SK-N-SH treated with all-trans-retinoic acid at 6 μM for 48 hours (cell line): ENCODE measurements around the gene FAM3B.

Source experiments
- ATAC-seq: fragments of 200-7000 bp; cut with Tn5 transposase; 3 replicates; pipeline ENCODE4 v1.9.1; 2020; ENCODE audit warnings: mild to moderate bottlenecking, moderate library complexity
- ARNTL ChIP-seq: fragments of 450-650 bp; formaldehyde crosslinking; IDR thresholded peaks from 2 replicates; pipeline ENCODE4 v1.5.0; 2020; ENCODE audit warnings: low read depth, mild to moderate bottlenecking, moderate library complexity, borderline replicate concordance
- BACH2 ChIP-seq: fragments of 250-450 bp; sonication (Bioruptor Pico); IDR thresholded peaks from 2 replicates; pipeline ENCODE4 v1.9.0; 2021; ENCODE audit warnings: mild to moderate bottlenecking, borderline replicate concordance
- CSDC2 ChIP-seq: fragments of 250-450 bp; sonication (Bioruptor Pico); IDR thresholded peaks from 2 replicates; pipeline ENCODE4 v1.5.0; 2020; ENCODE audit warnings: mild to moderate bottlenecking, moderate library complexity
- CSRNP3 ChIP-seq: fragments of 250-450 bp; sonication (Bioruptor Pico); IDR thresholded peaks from 2 replicates; pipeline ENCODE4 v1.5.1; 2021; ENCODE audit warnings: mild to moderate bottlenecking, moderate library complexity
- ESRRG ChIP-seq: fragments of 250-450 bp; sonication (Bioruptor Pico); IDR thresholded peaks from 2 replicates; pipeline ENCODE4 v1.6.1; 2021; ENCODE audit warnings: mild to moderate bottlenecking
- GLIS3 ChIP-seq: fragments of 250-450 bp; sonication (Bioruptor Pico); IDR thresholded peaks from 2 replicates; pipeline ENCODE4 v1.5.0; 2020; ENCODE audit warnings: mild to moderate bottlenecking, moderate library complexity
- ISL1 ChIP-seq: fragments of 250-450 bp; sonication (Bioruptor Pico); IDR thresholded peaks from 2 replicates; pipeline ENCODE4 v2.1.2; 2022; ENCODE audit warnings: mild to moderate bottlenecking, moderate library complexity
- OSR1 ChIP-seq: fragments of 250-450 bp; sonication (Bioruptor Pico); IDR thresholded peaks from 2 replicates; pipeline ENCODE4 v1.8.0; 2022; ENCODE audit warnings: moderate library complexity, mild to moderate bottlenecking, inconsistent platforms
- POU6F1 ChIP-seq: fragments of 250-450 bp; sonication (Bioruptor Pico); IDR thresholded peaks from 2 replicates; pipeline ENCODE4 v1.8.0; 2021; ENCODE audit warnings: low read depth, mild to moderate bottlenecking, moderate library complexity, borderline replicate concordance
- RARB ChIP-seq: fragments of 250-450 bp; sonication (Bioruptor Pico); IDR thresholded peaks from 2 replicates; pipeline ENCODE4 v1.8.0; 2021; ENCODE audit warnings: mild to moderate bottlenecking, moderate library complexity
- SNAI2 ChIP-seq: fragments of 250-450 bp; sonication (Bioruptor Pico); IDR thresholded peaks from 2 replicates; pipeline ENCODE4 v1.5.0; 2020; ENCODE audit warnings: mild to moderate bottlenecking, moderate library complexity
- TCF4 ChIP-seq: fragments of 250-450 bp; sonication (Bioruptor Pico); IDR thresholded peaks from 2 replicates; pipeline ENCODE4 v1.8.0; 2021; ENCODE audit warnings: mild to moderate bottlenecking, moderate library complexity, borderline replicate concordance
- TOX ChIP-seq: fragments of 250-450 bp; sonication (Bioruptor Pico); IDR thresholded peaks from 2 replicates; pipeline ENCODE4 v1.8.0; 2021; ENCODE audit warnings: mild to moderate bottlenecking, moderate library complexity, borderline replicate concordance
- TSHZ2 ChIP-seq: fragments of 250-450 bp; sonication (Bioruptor Pico); IDR thresholded peaks from 2 replicates; pipeline ENCODE4 v1.5.0; 2020; ENCODE audit warnings: mild to moderate bottlenecking, moderate library complexity
- ZC3H10 ChIP-seq: fragments of 250-450 bp; sonication (Bioruptor Pico); IDR thresholded peaks from 2 replicates; pipeline ENCODE4 v1.5.1; 2021; ENCODE audit warnings: mild to moderate bottlenecking, moderate library complexity
- ZFP3 ChIP-seq: fragments of 250-450 bp; sonication (Bioruptor Pico); IDR thresholded peaks from 2 replicates; pipeline ENCODE4 v1.5.0; 2020; ENCODE audit warnings: mild to moderate bottlenecking, moderate library complexity
- ZFP30 ChIP-seq: fragments of 450-650 bp; formaldehyde crosslinking; IDR thresholded peaks from 2 replicates; pipeline ENCODE4 v1.5.0; 2022; ENCODE audit warnings: mild to moderate bottlenecking, moderate library complexity
- ZNF565 ChIP-seq: fragments of 450-650 bp; formaldehyde crosslinking; conservative IDR thresholded peaks from 2 replicates; pipeline ENCODE4 v1.5.0; 2020; ENCODE audit warnings: low read depth, mild to moderate bottlenecking, moderate library complexity
- ZNF70 ChIP-seq: fragments of 450-650 bp; formaldehyde crosslinking; IDR thresholded peaks from 2 replicates; pipeline ENCODE4 v1.5.0; 2020; ENCODE audit warnings: mild to moderate bottlenecking, moderate library complexity
- TF ChIP-seq, protein P1 (sequence below): fragments of 250-450 bp; sonication (Bioruptor Pico); IDR thresholded peaks from 2 replicates; pipeline ENCODE4 v1.5.1; 2020; ENCODE audit warnings: low read depth, mild to moderate bottlenecking, moderate library complexity

The FAM3B gene

GRCh38 chr21:41374177-41374712 lies 57.6 kb downstream of the FAM3B start (continued):
- TF ChIP-seq ZC3H10 (CRISPR knock-in tag) (no peak), BACH2 (no peak)

GRCh38 chr21:41374867-41375533 lies 58.4 kb downstream of the FAM3B start:
- TF ChIP-seq ISL1: no peak
- TF ChIP-seq, all 23 proteins: peak for 0
- ATAC-seq: no peak

- ATAC-seq: no peak
- no peak for TF ChIP-seq CSDC2
- no peak for TF ChIP-seq RARB
- TF ChIP-seq TSHZ2: no peak
- no peak for TF ChIP-seq GLIS3
- no peak for TF ChIP-seq OSR1 (CRISPR knock-in tag)
- no peak for TF ChIP-seq ARNTL (CRISPR knock-in tag)
- no peak for TF ChIP-seq ZNF70 (CRISPR knock-in tag)
- TF ChIP-seq ZFP30 (CRISPR knock-in tag): no peak
- TF ChIP-seq CSRNP3: no peak
- TF ChIP-seq ZNF565 (CRISPR knock-in tag): no peak
- no peak for TF ChIP-seq TOX
- no peak for TF ChIP-seq ZC3H10 (CRISPR knock-in tag)
- TF ChIP-seq ESRRG (CRISPR knock-in tag): no peak
- no peak for TF ChIP-seq ZFP3 (CRISPR knock-in tag)
These were observed 59.3 kb downstream of the FAM3B start for GRCh38 chr21:41375875-41376274.

DNA sequence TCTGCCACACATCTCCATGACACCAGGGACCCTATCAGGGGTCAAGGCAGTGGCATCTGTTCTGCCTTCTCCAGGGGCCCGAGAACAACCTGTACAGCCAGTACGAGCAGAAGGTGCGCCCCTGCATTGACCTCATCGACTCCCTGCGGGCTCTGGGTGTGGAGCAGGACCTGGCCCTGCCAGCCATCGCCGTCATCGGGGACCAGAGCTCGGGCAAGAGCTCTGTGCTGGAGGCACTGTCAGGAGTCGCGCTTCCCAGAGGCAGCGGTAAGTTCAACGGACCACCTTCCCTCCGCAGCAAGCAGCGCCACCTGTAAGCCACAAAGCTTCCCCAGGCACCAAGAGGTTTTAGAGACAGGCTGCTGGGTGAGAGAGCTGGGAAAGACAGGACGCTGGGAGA lies 61.1 kb downstream of the FAM3B start:
- TF ChIP-seq TOX (no peak), ISL1 (no peak), ZNF565 (CRISPR knock-in tag) (no peak), GLIS3 (no peak), TCF4 (CRISPR knock-in tag) (no peak), POU6F1 (CRISPR knock-in tag) (no peak), SNAI2 (CRISPR knock-in tag) (no peak), CSRNP3 (no peak), RARB (no peak)
- TF ChIP-seq, protein P1, sequence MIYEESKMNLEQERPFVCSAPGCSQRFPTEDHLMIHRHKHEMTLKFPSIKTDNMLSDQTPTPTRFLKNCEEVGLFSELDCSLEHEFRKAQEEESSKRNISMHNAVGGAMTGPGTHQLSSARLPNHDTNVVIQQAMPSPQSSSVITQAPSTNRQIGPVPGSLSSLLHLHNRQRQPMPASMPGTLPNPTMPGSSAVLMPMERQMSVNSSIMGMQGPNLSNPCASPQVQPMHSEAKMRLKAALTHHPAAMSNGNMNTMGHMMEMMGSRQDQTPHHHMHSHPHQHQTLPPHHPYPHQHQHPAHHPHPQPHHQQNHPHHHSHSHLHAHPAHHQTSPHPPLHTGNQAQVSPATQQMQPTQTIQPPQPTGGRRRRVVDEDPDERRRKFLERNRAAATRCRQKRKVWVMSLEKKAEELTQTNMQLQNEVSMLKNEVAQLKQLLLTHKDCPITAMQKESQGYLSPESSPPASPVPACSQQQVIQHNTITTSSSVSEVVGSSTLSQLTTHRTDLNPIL (CRISPR knock-in tag): no peak
- ATAC-seq: no peak
